Activated T-helper 17 cell treated with anti-CD3 and anti-CD28 coated beads, Interleukin-2, amount 50 U/mL, for 72 hours (primary cell): Measurements from ENCODE around the gene CREBRF. TPM values are rescaled to one million over a fixed set of nuclear protein-coding genes. Genes with fewer than 3 reads are reported as not detected.

Experiments
- ATAC-seq: fragments of 150-1000 bp; cut with Tn5 transposase; replicated peaks from 2 replicates; pipeline ENCODE4 v1.10.0; 2021; ENCODE audit warnings: mild to moderate bottlenecking, moderate library complexity
- H3K27ac Mint-ChIP-seq: one replicate; pipeline ENCODE4 v1.8.0; 2022; ENCODE audit warnings: mixed read lengths
- H3K27me3 Mint-ChIP-seq: one replicate; pipeline ENCODE4 v1.8.0; 2022; ENCODE audit warnings: mixed read lengths
- H3K36me3 Mint-ChIP-seq: one replicate; pipeline ENCODE4 v1.8.0; 2022; ENCODE audit warnings: low read depth, mild to moderate bottlenecking, mixed read lengths
- H3K4me1 Mint-ChIP-seq: one replicate; pipeline ENCODE4 v1.8.0; 2022; ENCODE audit warnings: mixed read lengths
- H3K4me3 Mint-ChIP-seq: one replicate; pipeline ENCODE4 v1.8.0; 2022; ENCODE audit warnings: mild to moderate bottlenecking, mixed read lengths
- H3K9me3 Mint-ChIP-seq: one replicate; pipeline ENCODE4 v1.8.0; 2022; ENCODE audit warnings: mixed read lengths
- total RNA-seq, 2 donors: library from RNA; stranded (reverse); gene quantifications; one replicate each; pipeline ENCODE4 v1.2.3, GENCODE V29; 2022

Gene CREBRF
- total RNA-seq, 2 donors from 2014 or later = 10.5 to 29.5 TPM

DNA sequence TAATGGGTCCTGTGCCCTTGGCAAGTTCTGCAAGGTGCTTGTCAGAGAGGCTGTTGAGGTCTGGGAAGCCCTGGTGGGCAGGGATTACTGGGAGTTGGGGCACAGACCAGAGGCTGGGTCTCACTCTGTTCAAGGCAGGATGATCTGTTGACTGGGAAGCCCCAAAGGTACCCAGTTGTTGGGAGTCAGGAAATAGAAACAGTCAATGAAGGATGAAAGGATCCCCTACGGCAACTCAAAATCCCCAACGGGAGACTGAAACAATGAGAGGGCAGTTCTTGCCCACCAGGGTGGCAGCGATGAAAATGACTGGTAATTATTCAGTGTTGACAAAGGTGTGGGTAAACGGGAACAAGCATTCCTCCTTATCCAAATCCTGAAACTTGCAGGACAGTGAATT, 119.4 kb downstream of the CREBRF start:
- Mint-ChIP-seq H3K36me3 (no peaks in the 10 kb centered on the region), H3K27me3 (peaks cover 8% of the 10 kb centered on the region), H3K4me3 (no peak overlapping the region), H3K9me3 (peaks cover 4% of the 10 kb centered on the region), H3K4me1 (no peaks in the 10 kb centered on the region), H3K27ac (no peak overlapping the region)
- no peak for ATAC-seq

- Mint-ChIP-seq H3K27me3 (peaks cover 8% of the 10 kb centered on the region), H3K27ac (peak overlapping the region; percentile 4), H3K4me1 (no peaks in the 10 kb centered on the region), H3K36me3 (no peaks in the 10 kb centered on the region), H3K9me3 (peaks cover 4% of the 10 kb centered on the region), H3K4me3 (peak overlapping the region; percentile 19)
- ATAC-seq = peak; percentile 95
Measured at GRCh38 chr5:173178369-173178910, 122.3 kb downstream of the CREBRF start.

DNA sequence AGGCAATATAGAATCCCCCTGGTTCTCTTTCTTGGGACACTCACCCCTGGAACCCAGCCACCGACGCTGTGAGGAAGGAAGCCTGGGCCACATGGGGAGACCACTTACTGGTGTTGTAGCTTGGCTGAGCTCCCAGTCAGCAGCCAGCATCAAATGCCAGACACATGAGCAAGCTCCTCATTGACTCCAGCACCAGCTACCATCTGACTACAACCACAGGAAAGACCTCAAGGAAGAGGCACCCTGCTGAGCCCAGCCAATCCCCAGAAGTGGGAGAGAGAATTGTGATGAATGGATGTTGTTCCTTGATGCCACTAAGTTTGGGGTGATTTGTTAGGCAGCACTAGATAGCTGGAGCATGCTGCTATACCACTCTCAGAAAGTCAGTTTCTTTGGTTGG, 124.2 kb downstream of the CREBRF start:
- Mint-ChIP-seq H3K36me3 (no peaks in the 10 kb centered on the region), H3K27ac (no peak overlapping the region), H3K9me3 (peaks cover 4% of the 10 kb centered on the region), H3K27me3 (peaks cover 8% of the 10 kb centered on the region), H3K4me3 (no peak overlapping the region), H3K4me1 (no peaks in the 10 kb centered on the region)
- no peak for ATAC-seq

- Mint-ChIP-seq H3K9me3 (no peaks in the 10 kb centered on the region), H3K4me3 (no peak overlapping the region), H3K27me3 (no peaks in the 10 kb centered on the region), H3K4me1 (no peaks in the 10 kb centered on the region), H3K27ac (no peak overlapping the region), H3K36me3 (no peaks in the 10 kb centered on the region)
- ATAC-seq = peak; percentile 19
Measured at GRCh38 chr5:173187054-173187743, 131.0 kb downstream of the CREBRF start.

DNA sequence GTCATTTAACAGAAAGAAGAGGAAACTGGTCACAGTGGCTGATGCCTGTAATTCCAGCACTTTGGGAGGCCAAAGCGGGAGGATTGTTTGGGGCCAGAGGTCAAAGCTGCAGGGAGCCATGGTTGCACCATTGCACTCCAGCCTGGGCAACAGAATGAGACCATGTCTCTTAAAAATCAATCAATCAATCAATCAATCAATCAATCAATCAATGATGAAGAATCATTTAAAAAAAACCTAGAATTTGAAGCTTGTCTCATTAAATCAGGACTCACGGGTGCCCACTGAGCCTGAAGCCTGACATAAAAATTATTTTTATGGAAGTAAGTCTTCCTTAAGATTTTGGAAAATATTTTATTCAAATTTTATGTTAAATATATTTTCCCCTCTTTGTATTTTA, 132.1 kb downstream of the CREBRF start:
- no peak for ATAC-seq
- no peak overlapping the region for H3K4me3 Mint-ChIP-seq
- no peaks in the 10 kb centered on the region for H3K9me3 Mint-ChIP-seq
- H3K36me3 Mint-ChIP-seq = no peaks in the 10 kb centered on the region
- no peaks in the 10 kb centered on the region for H3K27me3 Mint-ChIP-seq
- H3K4me1 Mint-ChIP-seq = no peaks in the 10 kb centered on the region
- no peak overlapping the region for H3K27ac Mint-ChIP-seq

Other genes with a start within 250 kb of the CREBRF start
- gene ERGIC1, start 222.1 kb upstream of the CREBRF start, total RNA-seq = 10 to 100 TPM; 34.0 to 35.7 TPM
- gene RPL26L1, start 96.9 kb upstream of the CREBRF start, total RNA-seq = 10 to 100 TPM; 31.8 to 64.9 TPM
- 100 to 1,000 TPM; 123 to 163 TPM for gene ATP6V0E1, start 72.6 kb upstream of the CREBRF start, total RNA-seq
- gene BNIP1, start 88.2 kb downstream of the CREBRF start, total RNA-seq = 10 to 100 TPM; 13.0 to 18.5 TPM
- gene NKX2-5, start 178.9 kb downstream of the CREBRF start, total RNA-seq = not detected